GM18873 (cell line): ENCODE measurements around the gene RADIL.

Source experiments
- ATAC-seq: cut with Tn5 transposase; IDR thresholded peaks from one replicate; pipeline ENCODE4 v1.9.1; 2021; ENCODE audit warnings: mild to moderate bottlenecking, moderate library complexity, moderate number of reproducible peaks; ENCODE audit not compliant: unreplicated experiment, low FRiP score

The RADIL gene

GRCh38 chr7:4851459-4852422 lies 31.8 kb downstream of the RADIL start:
- ATAC-seq, result no peak

- no peak for ATAC-seq
Measured at GRCh38 chr7:4850262-4850795, 33.2 kb downstream of the RADIL start.

DNA sequence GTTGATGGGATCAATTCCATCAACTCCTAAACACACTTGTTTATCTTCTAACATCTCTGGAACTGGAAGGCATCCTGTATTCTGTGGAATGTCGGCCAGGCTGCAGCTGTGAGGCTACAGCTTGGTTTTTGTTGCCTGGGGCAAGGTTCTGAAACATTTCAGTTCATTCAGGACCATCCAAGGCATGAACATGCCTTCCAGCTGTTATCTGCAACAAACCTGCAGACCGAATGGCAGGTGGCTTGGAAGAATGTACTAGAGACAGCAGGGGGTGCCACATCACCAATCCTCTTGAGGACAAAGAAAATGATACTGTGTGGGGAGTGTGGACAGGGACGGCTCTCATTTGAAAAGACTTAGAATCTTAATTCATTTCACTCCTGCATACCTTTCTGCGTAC lies 34.1 kb downstream of the RADIL start:
- ATAC-seq, result no peak

- ATAC-seq, result no peak
Measured at GRCh38 chr7:4845740-4846142, 37.8 kb downstream of the RADIL start.

- no peak for ATAC-seq
Measured at GRCh38 chr7:4842319-4843064, 41.0 kb downstream of the RADIL start.

DNA sequence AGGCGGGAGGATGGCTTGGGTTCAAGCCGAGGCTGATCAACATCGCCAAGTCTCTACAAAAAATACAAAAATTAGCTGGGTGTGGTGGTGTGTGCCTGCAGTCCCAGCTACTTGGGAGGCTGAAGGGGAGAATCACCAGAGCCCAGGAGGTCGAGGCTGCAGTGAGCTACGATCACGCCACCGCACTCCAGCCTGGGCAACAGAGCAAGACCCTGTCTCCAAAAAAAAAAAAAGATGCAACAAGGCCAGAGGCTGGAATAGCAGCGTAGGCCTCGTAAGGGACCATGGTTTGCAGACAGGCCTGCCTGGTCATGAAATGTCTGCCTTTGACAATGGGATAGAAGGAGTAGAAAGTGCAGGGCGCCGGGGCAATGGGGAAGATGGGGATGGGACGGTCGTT lies 41.7 kb downstream of the RADIL start:
- no peak for ATAC-seq

DNA sequence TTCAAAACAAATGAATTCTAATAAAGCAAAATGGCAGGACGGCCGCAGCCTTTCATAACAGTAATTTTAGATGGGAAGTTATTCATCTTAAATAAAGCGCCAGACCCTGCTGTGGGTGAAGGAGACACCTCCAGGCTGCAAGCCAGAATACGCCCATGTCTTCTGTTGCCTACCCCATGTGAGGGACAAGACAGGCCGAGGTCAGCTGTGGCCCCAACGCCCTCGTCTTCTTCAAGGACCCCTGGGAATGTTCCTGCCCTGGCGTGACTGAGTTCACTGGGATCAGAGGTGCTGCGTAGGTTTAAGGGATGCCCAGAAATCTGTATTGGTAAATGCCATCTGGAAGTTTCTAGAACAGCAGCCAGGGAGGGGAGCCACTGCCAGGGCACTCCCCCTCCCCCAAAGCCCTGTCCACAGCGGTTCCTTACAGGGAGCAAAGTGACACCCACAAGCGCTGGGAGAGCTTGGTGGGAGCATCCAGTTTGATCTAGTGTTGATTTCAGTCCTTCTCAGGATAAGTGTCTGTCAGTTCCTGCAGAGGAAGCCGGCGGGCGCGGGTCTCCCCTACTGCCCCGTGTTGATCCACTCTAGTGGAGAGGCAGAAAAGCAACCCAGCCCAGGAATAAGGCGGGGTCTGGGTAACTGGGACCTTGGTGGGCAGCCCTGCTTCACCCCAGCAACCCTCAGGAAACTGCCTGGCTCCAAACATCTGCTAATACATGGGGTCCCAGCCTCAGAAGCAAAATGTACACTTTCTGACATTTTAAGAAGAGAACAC lies 42.3 kb downstream of the RADIL start:
- no peak for ATAC-seq

DNA sequence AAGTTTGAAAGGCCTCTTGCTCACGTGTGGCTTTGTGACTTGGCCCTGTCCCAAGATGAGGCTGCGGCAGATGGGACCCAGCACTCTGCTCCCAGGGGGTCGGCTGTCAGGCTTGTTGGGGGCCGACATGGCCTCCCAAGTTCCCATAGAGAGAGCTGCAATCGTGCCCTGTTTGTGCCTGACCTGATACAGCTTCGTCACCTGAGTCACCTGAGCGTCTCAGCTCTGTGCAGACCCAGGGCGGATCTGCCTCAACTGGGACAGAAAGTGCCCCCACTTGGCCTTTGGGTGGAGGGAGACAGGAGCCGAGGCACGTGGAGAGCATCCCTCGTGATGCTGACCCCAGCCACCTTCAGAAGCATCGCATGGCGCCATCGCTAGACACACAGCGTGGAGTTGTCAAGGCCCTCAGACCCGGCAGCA lies 43.4 kb downstream of the RADIL start:
- no peak for ATAC-seq

DNA sequence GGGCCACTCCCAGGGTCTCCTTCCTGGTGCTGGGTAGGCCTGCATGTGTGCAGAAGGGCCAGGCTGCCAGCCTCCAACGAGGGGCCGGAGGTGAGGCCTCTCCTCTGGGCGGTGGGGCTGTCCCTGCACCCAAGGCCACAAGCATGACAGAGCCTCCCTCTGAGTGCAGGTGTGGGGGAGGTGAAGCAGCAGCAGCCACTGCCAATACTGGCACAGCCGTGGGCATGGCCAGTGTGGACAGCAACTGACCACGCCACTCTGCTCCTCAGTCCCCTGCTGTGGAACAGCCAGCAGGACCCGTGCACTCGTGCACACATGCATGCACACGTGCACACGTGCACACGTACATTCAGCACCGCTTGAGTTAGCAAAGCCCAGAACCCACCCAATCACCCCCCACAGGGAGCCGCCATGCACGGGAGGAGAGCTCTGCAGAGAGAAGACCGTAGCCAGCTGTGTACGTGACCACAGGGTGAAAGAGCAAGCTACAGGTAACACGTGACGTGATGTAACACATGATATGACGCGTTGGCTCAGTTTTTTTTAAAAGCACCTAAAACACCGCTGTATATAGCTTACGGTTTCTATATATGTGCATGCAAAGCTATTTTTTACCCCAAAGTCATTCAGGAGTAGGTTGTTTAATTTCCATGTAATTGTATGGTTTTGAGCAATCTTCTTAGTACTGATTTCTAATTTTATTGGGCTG lies 44.7 kb downstream of the RADIL start:
- ATAC-seq, result no peak

DNA sequence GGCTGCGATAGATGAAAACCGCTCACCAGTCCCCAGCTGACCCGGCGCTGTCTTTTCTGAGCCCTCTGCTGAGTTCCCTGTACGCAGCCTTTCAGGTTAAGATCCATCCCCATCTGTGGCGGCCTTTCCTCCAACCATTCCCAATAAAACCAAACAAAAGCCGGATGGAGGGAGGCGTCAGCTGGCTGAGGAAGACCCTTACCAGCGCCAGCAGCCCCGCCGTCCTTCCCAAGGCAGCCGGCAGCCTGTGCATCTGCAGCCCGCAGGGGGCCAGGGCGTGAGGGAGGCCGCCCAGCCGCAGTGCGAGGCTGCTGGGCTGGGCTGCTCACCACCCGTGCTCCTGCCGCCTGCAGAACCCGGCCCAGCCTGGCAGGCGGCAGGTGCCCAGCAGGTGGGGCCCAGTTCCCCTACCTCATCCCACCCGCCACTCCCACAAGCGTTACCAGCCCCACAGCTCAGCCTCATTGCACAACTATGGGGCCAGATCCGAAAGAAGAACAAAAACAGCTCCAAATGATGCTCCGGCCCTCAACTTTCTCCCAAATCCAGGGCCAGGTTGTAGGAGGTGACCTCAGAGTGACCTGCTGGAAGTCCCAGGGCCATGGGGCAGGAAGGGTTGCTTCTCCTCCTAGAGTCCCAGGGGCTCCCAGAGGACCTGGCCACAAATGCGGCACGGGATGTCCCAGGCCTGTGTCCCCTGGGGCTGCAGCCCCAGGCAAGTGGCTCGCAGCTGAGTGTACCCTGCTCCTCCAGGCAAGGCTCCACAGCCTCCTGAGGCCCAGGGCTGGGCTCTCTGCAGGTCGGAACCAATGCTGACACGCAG lies 45.5 kb downstream of the RADIL start:
- no peak for ATAC-seq

GRCh38 chr7:4837041-4837802 lies 46.3 kb downstream of the RADIL start:
- ATAC-seq, result no peak

GRCh38 chr7:4836206-4836661 lies 47.3 kb downstream of the RADIL start:
- ATAC-seq, result no peak

GRCh38 chr7:4835398-4836205 lies 47.9 kb downstream of the RADIL start:
- ATAC-seq, result no peak

DNA sequence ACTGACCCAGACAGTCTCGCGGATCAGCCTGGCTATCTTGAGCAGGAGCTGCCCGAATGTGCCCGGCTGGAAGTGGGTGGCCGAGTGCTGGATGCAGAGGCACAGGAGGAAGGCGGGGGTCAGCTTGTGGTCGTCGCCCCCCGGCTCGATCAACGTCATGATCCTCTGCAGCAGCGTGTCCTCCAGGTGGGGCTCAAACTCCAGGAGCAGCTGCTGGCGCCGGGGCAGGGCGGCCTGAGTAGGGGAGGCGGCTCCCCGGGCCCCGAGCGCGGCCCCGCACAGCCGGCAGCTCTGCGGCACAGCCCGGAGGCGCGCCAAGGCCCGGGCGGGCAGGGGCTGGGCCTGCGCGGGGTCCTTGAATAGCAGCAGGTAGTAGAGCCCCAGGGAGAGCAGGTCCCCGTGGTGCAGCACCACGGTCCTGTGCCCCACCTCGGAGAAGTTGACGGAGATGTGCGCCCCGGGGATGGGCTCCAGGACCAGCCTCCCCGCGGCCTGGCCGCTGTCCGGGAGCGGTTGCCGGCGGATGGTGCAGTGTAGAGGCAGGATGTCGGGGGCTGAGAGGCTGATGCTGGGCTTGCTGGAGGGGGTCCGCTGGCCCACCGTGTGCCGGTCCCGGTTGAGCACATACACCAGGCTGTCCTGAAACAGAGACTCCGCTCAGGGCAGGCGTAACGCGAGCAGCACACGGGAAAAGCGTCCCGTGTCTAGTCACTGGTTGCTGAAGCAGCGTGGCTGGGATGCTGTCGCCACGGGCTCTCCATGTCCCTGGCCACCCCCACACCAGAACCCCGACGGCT lies 48.7 kb downstream of the RADIL start:
- no peak for ATAC-seq

DNA sequence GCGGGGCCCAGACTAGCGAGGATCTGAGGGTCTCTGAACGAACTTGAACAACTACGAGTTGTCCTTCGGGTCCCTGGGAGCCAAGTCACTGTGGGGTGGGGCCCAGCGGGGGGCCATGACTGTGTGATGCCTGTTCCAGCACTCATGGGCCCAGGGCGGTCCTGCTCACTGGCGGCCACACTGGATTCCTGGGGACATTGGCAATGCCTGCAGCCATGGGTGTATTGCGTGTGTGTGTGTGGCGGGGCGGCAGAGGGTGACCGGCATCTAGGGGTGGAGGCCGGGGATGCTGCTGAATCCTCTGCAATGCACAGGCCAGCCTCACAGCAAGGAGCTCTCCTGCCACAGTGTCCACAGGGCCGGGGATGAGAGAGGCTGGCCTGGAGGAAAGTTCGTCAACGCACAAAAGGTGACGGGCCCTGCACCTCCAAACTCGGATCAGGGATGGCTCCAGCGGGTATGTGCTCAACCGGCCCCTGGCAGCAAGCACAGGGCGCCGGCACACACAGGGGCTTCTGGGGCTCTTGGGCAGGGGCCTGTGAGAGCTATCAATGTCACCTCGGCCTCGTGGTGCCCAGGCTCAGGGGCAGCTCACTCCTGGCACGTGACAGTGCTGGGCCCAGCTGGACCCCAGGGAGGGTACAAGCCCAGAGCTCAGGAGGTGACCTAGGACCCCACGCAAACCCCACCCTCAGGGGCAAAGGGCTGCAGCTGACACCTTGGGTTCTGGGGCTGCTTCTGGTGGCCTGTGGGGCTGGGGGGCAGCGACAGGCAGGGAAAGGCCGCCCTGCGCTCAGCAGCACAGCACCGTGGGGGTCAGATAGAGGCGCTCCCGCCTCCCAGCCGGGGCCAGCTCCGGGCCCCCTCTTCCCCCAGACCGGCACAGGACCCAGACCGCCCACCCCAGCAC lies 49.6 kb downstream of the RADIL start:
- ATAC-seq, result no peak

DNA sequence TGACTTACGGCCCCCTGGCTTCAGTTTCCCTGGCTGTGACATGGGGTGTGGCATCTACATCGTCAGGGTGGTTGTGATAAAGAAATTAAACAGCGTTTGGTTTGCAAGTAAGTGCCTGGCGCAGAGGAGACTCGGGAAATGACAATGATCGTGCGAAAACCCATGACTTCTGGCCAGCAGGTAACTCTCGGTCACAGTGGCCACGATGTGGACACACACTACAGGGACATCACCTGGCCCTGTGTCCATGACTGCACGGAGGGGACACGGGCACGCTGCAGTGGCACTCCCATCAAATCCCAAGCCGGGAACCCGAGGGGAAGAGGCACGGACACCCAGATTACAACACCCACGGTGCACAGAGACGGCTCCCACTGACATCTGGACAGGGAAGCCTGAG lies 50.3 kb downstream of the RADIL start:
- ATAC-seq, result no peak
